IMR-90 (cell line): ENCODE results near the gene EPC2.

ENCODE experiments used
- CTCF ChIP-seq: conservative IDR thresholded peaks from 2 replicates; pipeline ENCODE4 v1.5.1; 2012; ENCODE audit warnings: mild to moderate bottlenecking, low read depth, low read length, improper control_type of control experiment
- RAD21 ChIP-seq: IDR thresholded peaks from 2 replicates; pipeline ENCODE4 v1.6.1; 2012; ENCODE audit warnings: low read length, improper control_type of control experiment

GRCh38 chr2:148789059-148789458 is 144.5 kb downstream of the EPC2 start:
- TF ChIP-seq RAD21, result no peak
- TF ChIP-seq CTCF, result no peak
